Neutrophil (primary cell): ENCODE measurements around the gene ABCG5.

Experiments used
- H3K27ac ChIP-seq: fragments of 200-600 bp; sonication (generic); 2 replicates; pipeline ENCODE4 v1.5.1; 2016; ENCODE audit warnings: mild to moderate bottlenecking, moderate library complexity
- H3K27me3 ChIP-seq: fragments of 200-600 bp; sonication (generic); 2 replicates; pipeline ENCODE4 v1.6.0; 2016; ENCODE audit warnings: mild to moderate bottlenecking
- H3K36me3 ChIP-seq: fragments of 200-600 bp; sonication (generic); 2 replicates; pipeline ENCODE4 v1.5.1; 2017
- H3K4me1 ChIP-seq, 2 experiments: fragments of 200-600 bp in 1 of 2; sonication (generic) in 1 of 2; 1 replicate in 1 of 2; 2 replicates in 1 of 2; pipeline versions ENCODE4 v1.5.1 to v1.6.1; 2013 to 2016; ENCODE audit warnings: low read depth in 1 of 2, low read length in 1 of 2, mild to moderate bottlenecking in 1 of 2, moderate library complexity in 1 of 2; ENCODE audit not compliant: control insufficient read depth in 1 of 2, insufficient read depth in 1 of 2
- H3K4me3 ChIP-seq, 2 experiments: fragments of 200-600 bp in 1 of 2; sonication (generic) in 1 of 2; 1 replicate in 1 of 2; 2 replicates in 1 of 2; pipeline ENCODE4 v1.5.1; 2013 to 2016; ENCODE audit warnings: low read depth in 1 of 2, low read length in 1 of 2, mild to moderate bottlenecking in 1 of 2, moderate library complexity in 1 of 2
- H3K9me3 ChIP-seq: fragments of 200-600 bp; sonication (generic); 2 replicates; pipeline ENCODE4 v1.5.1; 2016
- CTCF ChIP-seq: fragments of 200-600 bp; sonication (generic); IDR thresholded peaks from 2 replicates; pipeline ENCODE4 v1.5.1; 2016; ENCODE audit warnings: antibody characterized with exemption

Gene ABCG5

DNA sequence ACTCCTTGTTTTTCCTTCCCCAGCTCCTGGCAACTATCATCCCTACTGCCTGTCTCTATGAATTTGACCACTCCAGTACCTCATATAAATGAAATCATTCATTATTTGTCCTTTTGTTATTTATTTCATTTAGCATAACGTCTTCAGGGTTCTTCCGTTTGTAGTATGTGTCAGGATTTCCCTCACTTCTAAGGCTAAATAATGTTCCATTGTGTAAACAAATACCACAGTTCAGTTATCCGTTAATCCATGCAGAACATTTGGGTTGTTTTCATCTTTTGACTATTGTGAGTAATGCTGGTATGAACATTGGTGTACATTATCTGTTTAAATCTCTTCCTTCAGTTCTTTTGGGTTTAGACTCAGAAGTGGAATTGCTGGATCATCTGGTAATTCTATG, 46.0 kb downstream of the ABCG5 start:
- H3K36me3 ChIP-seq: no peaks in the 10 kb centered on the region
- no peak overlapping the region for H3K27ac ChIP-seq
- H3K4me3 ChIP-seq: no peak overlapping the region
- H3K4me1 ChIP-seq: no peaks in the 10 kb centered on the region
- no peaks in the 10 kb centered on the region for H3K9me3 ChIP-seq
- H3K27me3 ChIP-seq: no peaks in the 10 kb centered on the region
- TF ChIP-seq CTCF: no peak

- no peaks in the 10 kb centered on the region for H3K36me3 ChIP-seq
- TF ChIP-seq CTCF: no peak
- H3K4me3 ChIP-seq: no peak overlapping the region
Observed at GRCh38 chr2:43791035-43791765, 47.4 kb downstream of the ABCG5 start.

GRCh38 chr2:43790147-43790546, 48.5 kb downstream of the ABCG5 start:
- H3K27ac ChIP-seq: no peak overlapping the region
- no peaks in the 10 kb centered on the region for H3K36me3 ChIP-seq
- TF ChIP-seq CTCF: no peak

More at GRCh38 chr2:43791035-43791765, 47.4 kb downstream of the ABCG5 start:
- H3K27ac ChIP-seq: no peak overlapping the region
- no peaks in the 10 kb centered on the region for H3K4me1 ChIP-seq
- H3K27me3 ChIP-seq: no peaks in the 10 kb centered on the region
- no peaks in the 10 kb centered on the region for H3K9me3 ChIP-seq

DNA sequence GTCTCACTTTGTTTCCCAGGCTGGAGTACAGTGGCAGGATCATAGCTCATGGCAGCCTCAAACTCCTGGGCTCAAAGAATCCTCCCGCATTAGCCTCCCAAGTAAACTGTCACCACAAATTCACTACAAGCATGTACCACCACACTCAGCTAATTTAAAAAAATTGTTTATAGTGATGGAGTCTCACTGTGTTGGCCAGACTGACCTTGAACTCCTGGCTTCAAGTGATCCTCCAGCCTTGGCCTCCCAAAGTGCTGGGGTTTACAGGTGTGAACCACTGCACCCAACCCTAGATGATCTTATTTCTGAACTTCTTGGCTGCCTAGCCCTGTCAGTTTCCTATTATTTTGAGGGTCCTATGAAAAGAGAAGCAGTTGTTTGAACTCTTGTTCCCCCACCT, 50.0 kb downstream of the ABCG5 start:
- Histone ChIP-seq H3K4me3 (no peak overlapping the region), H3K27me3 (no peaks in the 10 kb centered on the region), H3K27ac (no peak overlapping the region), H3K4me1 (no peaks in the 10 kb centered on the region), H3K9me3 (no peaks in the 10 kb centered on the region), H3K36me3 (no peaks in the 10 kb centered on the region)
- no peak for TF ChIP-seq CTCF

More at GRCh38 chr2:43790147-43790546, 48.5 kb downstream of the ABCG5 start:
- Histone ChIP-seq H3K4me3 (no peak overlapping the region), H3K4me1 (no peaks in the 10 kb centered on the region), H3K9me3 (no peaks in the 10 kb centered on the region), H3K27me3 (no peaks in the 10 kb centered on the region)

- Histone ChIP-seq H3K4me1 (no peaks in the 10 kb centered on the region), H3K9me3 (no peaks in the 10 kb centered on the region), H3K4me3 (no peak overlapping the region), H3K27me3 (no peaks in the 10 kb centered on the region), H3K36me3 (no peaks in the 10 kb centered on the region), H3K27ac (no peak overlapping the region)
- TF ChIP-seq CTCF: no peak
Observed at GRCh38 chr2:43787895-43788294, 50.7 kb downstream of the ABCG5 start.
